Measurements from ENCODE around the gene PADI1. TPM values are rescaled to one million over a fixed set of nuclear protein-coding genes. Genes with fewer than 3 reads are reported as not detected.

The PADI1 gene
- total and polyA plus RNA-seq, 4 donors: 4.9 TPM; not detected in 3

- Histone ChIP-seq H3K36me3 (ENCODE audit: control insufficient read depth in 4 of 4, insufficient read depth in 3 of 4, low read depth in 1 of 4, low read length in 3 of 4) (no peaks in the 10 kb centered on the region), H3K9me3 (ENCODE audit: control insufficient read depth in 4 of 4, low read length in 3 of 4) (no peaks in the 10 kb centered on the region), H3K9ac (ENCODE audit: low read depth in 1 of 2, low read length in 2 of 2) (no peak overlapping the region), H3K4me1 (ENCODE audit: control insufficient read depth in 4 of 4, insufficient read depth in 4 of 4, low read length in 3 of 4) (no peaks in the 10 kb centered on the region), H3K4me3 (ENCODE audit: low read depth in 1 of 3, low read length in 3 of 3) (no peak overlapping the region), H3K27me3 (ENCODE audit: control insufficient read depth in 4 of 4, insufficient read depth in 4 of 4, low read length in 3 of 4) (peaks cover 0 to 10% (median 2%) of the 10 kb centered on the region in 4 donors), H3K27ac (ENCODE audit: low read depth in 1 of 2, low read length in 2 of 2) (no peak overlapping the region)
- TF ChIP-seq MAX (IDR thresholded peaks at IDR 0.05) (no peak), EGR1 (IDR thresholded peaks at IDR 0.05; ENCODE audit: low read depth in 2 of 2) (no peak), JUND (IDR thresholded peaks at IDR 0.05) (no peak), CTCF (IDR thresholded peaks at IDR 0.05; ENCODE audit: low read depth, low read length, missing input control) (no peak), ATF3 (IDR thresholded peaks at IDR 0.05) (no peak), YY1 (IDR thresholded peaks at IDR 0.05) (no peak), HNF4G (IDR thresholded peaks at IDR 0.05) (no peak), FOXA1 (IDR thresholded peaks at IDR 0.05) (no peak), RXRA (IDR thresholded peaks at IDR 0.05) (no peak), REST (IDR thresholded peaks at IDR 0.05) (no peak), GABPA (IDR thresholded peaks at IDR 0.05 in 1 of 2, conservative IDR thresholded peaks at IDR 0.05 in 1 of 2) (no peak)
- DNase-seq (ENCODE audit: low spot score): no peak
- 46% methylated on average over 2 of the region's 2 CpGs for WGBS
Observed at GRCh38 chr1:17289721-17290120, 84.8 kb downstream of the PADI1 start.

- Histone ChIP-seq H3K4me3 (ENCODE audit: low read depth in 1 of 3, low read length in 3 of 3) (no peak overlapping the region), H3K27me3 (ENCODE audit: control insufficient read depth in 4 of 4, insufficient read depth in 4 of 4, low read length in 3 of 4) (peaks cover 0 to 10% (median 2%) of the 10 kb centered on the region in 4 donors), H3K9me3 (ENCODE audit: control insufficient read depth in 4 of 4, low read length in 3 of 4) (no peaks in the 10 kb centered on the region), H3K9ac (ENCODE audit: low read depth in 1 of 2, low read length in 2 of 2) (no peak overlapping the region), H3K4me1 (ENCODE audit: control insufficient read depth in 4 of 4, insufficient read depth in 4 of 4, low read length in 3 of 4) (no peaks in the 10 kb centered on the region), H3K36me3 (ENCODE audit: control insufficient read depth in 4 of 4, insufficient read depth in 3 of 4, low read depth in 1 of 4, low read length in 3 of 4) (no peaks in the 10 kb centered on the region), H3K27ac (ENCODE audit: low read depth in 1 of 2, low read length in 2 of 2) (no peak overlapping the region)
- DNase-seq (ENCODE audit: low spot score): no peak
- WGBS: 90% methylated on average over 3 of the region's 3 CpGs
- TF ChIP-seq HNF4G (IDR thresholded peaks at IDR 0.05) (no peak), HNF4A (conservative IDR thresholded peaks at IDR 0.05) (no peak), JUND (IDR thresholded peaks at IDR 0.05) (no peak), SP1 (IDR thresholded peaks at IDR 0.05) (no peak), TAF1 (conservative IDR thresholded peaks at IDR 0.05) (no peak)
Observed at GRCh38 chr1:17290553-17290952, 85.6 kb downstream of the PADI1 start.

Data from liver (tissue), 9 donors.